A549 (cell line): ENCODE measurements around the gene ANKRD10. TPM values are rescaled to one million over a fixed set of nuclear protein-coding genes. Genes with fewer than 3 reads are reported as not detected.

Source experiments
- ATAC-seq, 2 experiments: fragments of 200-7000 bp in 1 of 2; fragments of >200 bp in 1 of 2; cut with Nextera tagmentation in 1 of 2; cut with Tn5 transposase in 1 of 2; 3 replicates each; pipeline versions ENCODE4 v1.8.0 to v1.9.1; 2018 to 2020; ENCODE audit warnings: mild to moderate bottlenecking in 1 of 2, moderate library complexity in 1 of 2
- CTCF ChIA-PET: fragments of 300-600 bp; sonication (Branson Sonifier 250); formaldehyde crosslinking; extraction: SDS; loops from one replicate; lab custom pipeline; 2021; ENCODE audit warnings: antibody characterized with exemption, inconsistent platforms; lab: Yijun Ruan, JAX
- POLR2A ChIA-PET: fragments of 350-600 bp; formaldehyde crosslinking; extraction: SDS; loops from one replicate; lab custom pipeline; 2021; ENCODE audit warnings: antibody characterized with exemption, inconsistent platforms; lab: Yijun Ruan, JAX
- DNase-seq, 2 experiments: peaks; one replicate each; pipeline versions ENCODE4 v3.0.0 to v3.0.0-alpha.2; 2011 to 2016; ENCODE audit warnings: low read depth in 1 of 2, low spot score in 1 of 2
- FAIRE-seq: peaks from 2 replicates; lab custom pipeline; 2011; peaks lifted over from hg19 to GRCh38; lab: Jason Lieb, UNC
- H3K27ac ChIP-seq, 2 experiments: fragments of >200 bp; sonication (Bioruptor Twin); formaldehyde crosslinking; 3 replicates each; pipeline ENCODE4 v1.5.1; 2016 to 2017
- H3K4me1 ChIP-seq: fragments of >200 bp; sonication (Bioruptor Twin); formaldehyde crosslinking; 3 replicates; pipeline ENCODE4 v1.6.1; 2016
- H3K4me2 ChIP-seq: fragments of >200 bp; sonication (Bioruptor Twin); formaldehyde crosslinking; 3 replicates; pipeline ENCODE4 v1.6.1; 2016
- H3K4me3 ChIP-seq: fragments of >200 bp; sonication (Bioruptor Twin); formaldehyde crosslinking; 3 replicates; pipeline ENCODE4 v1.5.1; 2016
- H3K9me3 ChIP-seq: fragments of >200 bp; sonication (Bioruptor Twin); formaldehyde crosslinking; 3 replicates; pipeline ENCODE4 v1.6.1; 2016
- BCL3 ChIP-seq: fragments of >200 bp; sonication (Bioruptor Twin); formaldehyde crosslinking; IDR thresholded peaks from 3 replicates; pipeline ENCODE4 v1.6.1; 2016
- BHLHE40 ChIP-seq: IDR thresholded peaks from 2 replicates; pipeline ENCODE4 v1.6.1; 2012; ENCODE audit warnings: low read depth, low read length, inconsistent platforms
- CBX2 ChIP-seq: fragments of 200-600 bp; sonication (generic); IDR thresholded peaks from 2 replicates; pipeline ENCODE4 v1.6.1; 2016; ENCODE audit warnings: low read depth, mild to moderate bottlenecking, borderline replicate concordance
- CHD4 ChIP-seq: fragments of 200-600 bp; sonication (generic); IDR thresholded peaks from 2 replicates; pipeline ENCODE4 v1.6.1; 2016; ENCODE audit warnings: antibody characterized with exemption, mild to moderate bottlenecking, borderline replicate concordance
- EHF ChIP-seq: fragments of 250-450 bp; sonication (Bioruptor Pico); IDR thresholded peaks from 2 replicates; pipeline ENCODE4 v1.5.0; 2020; ENCODE audit warnings: mild to moderate bottlenecking
- EHMT2 ChIP-seq: fragments of 200-600 bp; sonication (generic); IDR thresholded peaks from 2 replicates; pipeline ENCODE4 v1.6.1; 2016; ENCODE audit warnings: antibody characterized with exemption, low read depth, mild to moderate bottlenecking, moderate library complexity
- EP300 ChIP-seq, 2 experiments: fragments of >200 bp; sonication (Bioruptor Twin); formaldehyde crosslinking; IDR thresholded peaks; 2 replicates in 1 of 2; 3 replicates in 1 of 2; pipeline ENCODE4 v1.6.1; 2016 to 2017
- FOSB ChIP-seq: fragments of 250-450 bp; sonication (Bioruptor Pico); IDR thresholded peaks from 2 replicates; pipeline ENCODE4 v1.5.0; 2020; ENCODE audit warnings: mild to moderate bottlenecking, moderate library complexity
- GATA3 ChIP-seq: IDR thresholded peaks from 2 replicates; pipeline ENCODE4 v1.6.1; 2012; ENCODE audit warnings: borderline replicate concordance
- HMGXB4 ChIP-seq: fragments of 250-450 bp; sonication (Bioruptor Pico); IDR thresholded peaks from 2 replicates; pipeline ENCODE4 v1.5.0; 2021; ENCODE audit warnings: mild to moderate bottlenecking, moderate library complexity, borderline replicate concordance
- HOXB5 ChIP-seq: fragments of 250-450 bp; sonication (Bioruptor Pico); IDR thresholded peaks from 2 replicates; pipeline ENCODE4 v1.5.0; 2020; ENCODE audit warnings: mild to moderate bottlenecking, moderate library complexity
- JUN ChIP-seq, 2 experiments: fragments of >200 bp; sonication (Bioruptor Twin); formaldehyde crosslinking; IDR thresholded peaks; 2 replicates in 1 of 2; 3 replicates in 1 of 2; pipeline ENCODE4 v1.6.1; 2016 to 2017
- JUNB ChIP-seq: fragments of >200 bp; sonication (Bioruptor Twin); formaldehyde crosslinking; IDR thresholded peaks from 2 replicates; pipeline ENCODE4 v1.6.1; 2016
- MAFK ChIP-seq: fragments of 450-650 bp; IDR thresholded peaks from 2 replicates; pipeline ENCODE4 v1.6.1; 2014; ENCODE audit not compliant: partially characterized antibody
- MAZ ChIP-seq: fragments of 150-350 bp; IDR thresholded peaks from 2 replicates; pipeline ENCODE4 v1.6.1; 2014; ENCODE audit warnings: antibody characterized with exemption, low read depth, low read length, borderline replicate concordance
- MYC ChIP-seq: IDR thresholded peaks from 2 replicates; pipeline ENCODE4 v1.6.1; 2012; ENCODE audit warnings: mild to moderate bottlenecking, inconsistent platforms, low read length, improper control_type of control experiment, borderline replicate concordance
- NFE2L2 ChIP-seq: fragments of 150-350 bp; conservative IDR thresholded peaks from 2 replicates; pipeline ENCODE4 v1.6.1; 2014; ENCODE audit warnings: low read length
- RAD21 ChIP-seq, 2 experiments: fragments of >200 bp in 1 of 2; sonication (Bioruptor Twin) in 1 of 2; formaldehyde crosslinking in 1 of 2; IDR thresholded peaks in 1 of 2; conservative IDR thresholded peaks in 1 of 2; 2 replicates in 1 of 2; 3 replicates in 1 of 2; pipeline ENCODE4 v1.6.1; 2012 to 2018; ENCODE audit warnings: inconsistent platforms in 1 of 2
- RCOR1 ChIP-seq: fragments of 150-350 bp; IDR thresholded peaks from 2 replicates; pipeline ENCODE4 v1.6.1; 2014; ENCODE audit warnings: antibody characterized with exemption, low read length, low read depth
- RNF2 ChIP-seq: fragments of 200-600 bp; sonication (generic); IDR thresholded peaks from 2 replicates; pipeline ENCODE4 v1.6.1; 2016; ENCODE audit warnings: low read depth, mild to moderate bottlenecking, antibody characterized with exemption, moderate library complexity, borderline replicate concordance
- SMC3 ChIP-seq: fragments of >200 bp; sonication (Bioruptor Twin); formaldehyde crosslinking; IDR thresholded peaks from 3 replicates; pipeline ENCODE4 v1.6.1; 2018; ENCODE audit warnings: inconsistent platforms
- SREBF2 ChIP-seq: fragments of 450-650 bp; IDR thresholded peaks from 2 replicates; pipeline ENCODE4 v1.6.1; 2014; ENCODE audit warnings: mild to moderate bottlenecking, moderate library complexity
- TFCP2L1 ChIP-seq: fragments of 250-450 bp; sonication (Bioruptor Pico); IDR thresholded peaks from 2 replicates; pipeline ENCODE4 v1.5.0; 2021; ENCODE audit warnings: mild to moderate bottlenecking
- TP53 ChIP-seq: fragments of 250-450 bp; sonication (Bioruptor Pico); IDR thresholded peaks from 2 replicates; pipeline ENCODE4 v1.5.0; 2021; ENCODE audit warnings: mild to moderate bottlenecking, moderate library complexity
- USF2 ChIP-seq: fragments of 450-650 bp; IDR thresholded peaks from 2 replicates; pipeline ENCODE4 v1.6.1; 2014; ENCODE audit warnings: antibody characterized with exemption
- ZC3H11A ChIP-seq: fragments of 450-650 bp; IDR thresholded peaks from 2 replicates; pipeline ENCODE4 v1.6.1; 2014; ENCODE audit warnings: antibody characterized with exemption, mild to moderate bottlenecking
- ZNF302 ChIP-seq: fragments of 250-450 bp; sonication (Bioruptor Pico); IDR thresholded peaks from 2 replicates; pipeline ENCODE4 v1.9.0; 2021; ENCODE audit warnings: inconsistent platforms, mild to moderate bottlenecking, moderate library complexity
- WGBS: methylation state at CpG from one replicate; pipeline ENCODE4 v1.1.6; 2017; ENCODE audit errors: missing lambda C conversion rate; 5-methylcytosine and 5-hydroxymethylcytosine counted together
- polyA plus RNA-seq, 4 experiments: library from polyadenylated mRNA; depleted of rRNA in 3 of 4; stranded (reverse); fragments of >200 nt; fragmentation: RNase III in 1 of 4; extraction: RNeasy Plus Mini Kit Qiagen cat#74134 plus additional on column Dnase treatment in 1 of 4; gene quantifications; 2 replicates in 3 of 4; 3 replicates in 1 of 4; pipeline ENCODE4 v1.2.3, GENCODE V29; 2011 to 2017
- TF ChIP-seq, protein P1 (sequence below): fragments of 250-450 bp; sonication (Bioruptor Pico); IDR thresholded peaks from 2 replicates; pipeline ENCODE4 v1.5.0; 2020; ENCODE audit warnings: low read depth, mild to moderate bottlenecking, moderate library complexity
- TF ChIP-seq, protein P2 (sequence below): fragments of >200 bp; sonication (Bioruptor Twin); formaldehyde crosslinking; IDR thresholded peaks from 3 replicates; pipeline ENCODE4 v1.5.1; 2016

ANKRD10 gene
- polyA plus RNA-seq, 2 of the 4 experiments (the other 2 are of a cell fraction): 32.1 to 66.0 TPM

DNA sequence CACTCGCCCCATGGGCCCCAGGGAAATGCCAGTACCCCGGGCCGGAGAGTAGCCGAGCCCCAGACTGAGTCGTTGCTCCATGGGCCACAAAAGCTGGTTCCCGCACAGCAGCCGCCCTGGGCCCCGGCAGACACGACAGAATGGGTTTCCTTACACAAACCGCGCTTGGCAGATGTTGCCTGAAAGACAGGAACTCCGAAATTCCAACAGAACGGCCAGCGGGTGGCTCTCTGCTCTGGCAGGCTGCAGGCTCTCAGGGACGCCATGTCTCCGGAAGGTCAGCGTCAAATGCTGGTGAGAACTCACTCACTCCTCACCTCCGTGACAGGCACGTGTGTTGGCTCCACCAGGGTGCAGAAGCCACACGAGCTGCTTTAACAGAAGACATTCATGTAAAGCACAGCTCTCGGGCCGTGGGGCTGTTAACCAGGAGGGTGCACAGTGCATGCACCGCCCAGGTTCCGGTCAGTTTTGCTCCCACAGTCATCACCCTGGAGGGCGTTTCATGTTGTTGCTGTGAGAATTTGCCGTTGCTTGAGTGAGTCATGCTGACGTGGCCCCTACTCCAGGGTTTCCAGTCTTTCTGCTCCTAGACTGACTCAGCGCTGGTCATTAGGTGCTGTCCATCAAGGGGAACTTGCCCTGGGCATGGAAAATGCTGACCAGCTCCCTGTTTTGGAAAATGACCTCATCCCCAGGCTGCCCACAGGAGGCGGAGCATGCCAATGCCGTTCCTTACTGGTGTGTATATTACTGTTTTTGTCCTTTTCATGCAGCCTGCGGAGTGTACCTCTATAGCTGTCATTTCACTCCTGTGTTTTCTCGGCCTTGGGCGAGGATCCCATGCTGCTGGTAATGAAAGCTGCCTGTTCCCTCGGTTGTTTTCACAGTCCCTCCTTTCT, 44.8 kb downstream of the ANKRD10 start:
- ATAC-seq: peak; percentile 91
- no peaks in the 10 kb centered on the region for H3K9me3 ChIP-seq
- CTCF ChIA-PET: interaction anchor here (0.6 to 1.6 kb wide), 2 partner anchors 45 to 538 kb away, joined by 4 to 7 read pairs; partner anchors contain the start of gene ANKRD10
- H3K4me2 ChIP-seq: peak overlapping the region; percentile 90
- FAIRE-seq: peak; percentile 51
- H3K4me1 ChIP-seq: peaks cover 19% of the 10 kb centered on the region
- 30% methylated on average over 19 of the region's 34 CpGs for WGBS
- H3K4me3 ChIP-seq: peak overlapping the region; percentile 32; the same call in 2 of the 3 replicates
- peak overlapping the region; percentile 52 to 81 for H3K27ac ChIP-seq
- DNase-seq: peak; percentile 90 to 96
- POLR2A ChIA-PET: interaction anchor here (1.2 to 2.6 kb wide), 3 partner anchors 45 to 157 kb away, joined by 8 to 14 read pairs (median 9); partner anchors contain the start of gene ANKRD10
- TF ChIP-seq TP53 (CRISPR knock-in tag) (no peak), TFCP2L1 (CRISPR knock-in tag) (no peak), BHLHE40 (no peak), RCOR1 (no peak), BCL3 (no peak), ZNF302 (CRISPR knock-in tag) (no peak), HOXB5 (no peak; the same call in 1 of the 2 replicates), JUNB (peak; percentile 91), EHMT2 (no peak), USF2 (no peak), JUN (IDR thresholded peaks at IDR 0.05) (peak in 1 of 2 experiments; percentile 53; a peak in 1 of 5 replicates), MAFK (peak; percentile 97), EHF (CRISPR knock-in tag) (no peak), GATA3 (peak; percentile 59; the same call in 1 of the 2 replicates), MYC (no peak), RNF2 (no peak), RAD21 (conservative IDR thresholded peaks at IDR 0.05 in 1 of 2, IDR thresholded peaks at IDR 0.05 in 1 of 2) (no peak), HMGXB4 (no peak), CHD4 (no peak), SMC3 (no peak), EP300 (IDR thresholded peaks at IDR 0.05) (peak in 1 of 2 experiments; percentile 17; a peak in 1 of 5 replicates), MAZ (no peak), NFE2L2 (peak; percentile 44; the same call in 1 of the 2 replicates), SREBF2 (no peak), FOSB (CRISPR knock-in tag) (no peak), ZC3H11A (no peak), CBX2 (no peak)
- TF ChIP-seq, protein P1, sequence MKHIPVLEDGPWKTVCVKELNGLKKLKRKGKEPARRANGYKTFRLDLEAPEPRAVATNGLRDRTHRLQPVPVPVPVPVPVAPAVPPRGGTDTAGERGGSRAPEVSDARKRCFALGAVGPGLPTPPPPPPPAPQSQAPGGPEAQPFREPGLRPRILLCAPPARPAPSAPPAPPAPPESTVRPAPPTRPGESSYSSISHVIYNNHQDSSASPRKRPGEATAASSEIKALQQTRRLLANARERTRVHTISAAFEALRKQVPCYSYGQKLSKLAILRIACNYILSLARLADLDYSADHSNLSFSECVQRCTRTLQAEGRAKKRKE (CRISPR knock-in tag): no peak
- TF ChIP-seq, protein P2, sequence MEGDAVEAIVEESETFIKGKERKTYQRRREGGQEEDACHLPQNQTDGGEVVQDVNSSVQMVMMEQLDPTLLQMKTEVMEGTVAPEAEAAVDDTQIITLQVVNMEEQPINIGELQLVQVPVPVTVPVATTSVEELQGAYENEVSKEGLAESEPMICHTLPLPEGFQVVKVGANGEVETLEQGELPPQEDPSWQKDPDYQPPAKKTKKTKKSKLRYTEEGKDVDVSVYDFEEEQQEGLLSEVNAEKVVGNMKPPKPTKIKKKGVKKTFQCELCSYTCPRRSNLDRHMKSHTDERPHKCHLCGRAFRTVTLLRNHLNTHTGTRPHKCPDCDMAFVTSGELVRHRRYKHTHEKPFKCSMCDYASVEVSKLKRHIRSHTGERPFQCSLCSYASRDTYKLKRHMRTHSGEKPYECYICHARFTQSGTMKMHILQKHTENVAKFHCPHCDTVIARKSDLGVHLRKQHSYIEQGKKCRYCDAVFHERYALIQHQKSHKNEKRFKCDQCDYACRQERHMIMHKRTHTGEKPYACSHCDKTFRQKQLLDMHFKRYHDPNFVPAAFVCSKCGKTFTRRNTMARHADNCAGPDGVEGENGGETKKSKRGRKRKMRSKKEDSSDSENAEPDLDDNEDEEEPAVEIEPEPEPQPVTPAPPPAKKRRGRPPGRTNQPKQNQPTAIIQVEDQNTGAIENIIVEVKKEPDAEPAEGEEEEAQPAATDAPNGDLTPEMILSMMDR: no peak
